Measurements from ENCODE around the gene STK38. TPM values are rescaled to one million over a fixed set of nuclear protein-coding genes. Genes with fewer than 3 reads are reported as not detected.
"Not testable (repeated sequence)": the region's sequence is repeated elsewhere in the genome, so short reads cannot be mapped to it uniquely, and the experiment has no call there.

The STK38 gene
- total RNA-seq, 1 experiment from 2014 or later: 44.7 TPM

GRCh38 chr6:36459501-36459900, 87.8 kb downstream of the STK38 start:
- Histone ChIP-seq H3K36me3 (ENCODE audit: control insufficient read depth, insufficient read depth, low read length) (no peaks in the 10 kb centered on the region), H3K4me1 (ENCODE audit: control insufficient read depth, insufficient read depth, low read length) (no peaks in the 10 kb centered on the region), H3K27ac (ENCODE audit: low read length) (no peak overlapping the region), H3K4me3 (ENCODE audit: low read depth in 2 of 2, low read length in 2 of 2) (no peak overlapping the region), H3K9me3 (ENCODE audit: control insufficient read depth, insufficient read depth, low read depth, low read length) (no peaks in the 10 kb centered on the region), H3K27me3 (ENCODE audit: control insufficient read depth, insufficient read depth, low read length) (no peaks in the 10 kb centered on the region)
- TF ChIP-seq POLR2AphosphoS5 (IDR thresholded peaks at IDR 0.05; ENCODE audit: low read depth, low read length) (no peak), REST (IDR thresholded peaks at IDR 0.05; ENCODE audit: insufficient read depth in 1 of 2, low read depth in 2 of 2, low read length in 1 of 2) (no peak), TCF7L2 (IDR thresholded peaks at IDR 0.05; ENCODE audit: low read depth, low read length) (no peak), SIN3A (IDR thresholded peaks at IDR 0.05; ENCODE audit: borderline replicate concordance, insufficient read depth, low read depth, low read length) (no peak)
- TF ChIP-seq, protein P1, sequence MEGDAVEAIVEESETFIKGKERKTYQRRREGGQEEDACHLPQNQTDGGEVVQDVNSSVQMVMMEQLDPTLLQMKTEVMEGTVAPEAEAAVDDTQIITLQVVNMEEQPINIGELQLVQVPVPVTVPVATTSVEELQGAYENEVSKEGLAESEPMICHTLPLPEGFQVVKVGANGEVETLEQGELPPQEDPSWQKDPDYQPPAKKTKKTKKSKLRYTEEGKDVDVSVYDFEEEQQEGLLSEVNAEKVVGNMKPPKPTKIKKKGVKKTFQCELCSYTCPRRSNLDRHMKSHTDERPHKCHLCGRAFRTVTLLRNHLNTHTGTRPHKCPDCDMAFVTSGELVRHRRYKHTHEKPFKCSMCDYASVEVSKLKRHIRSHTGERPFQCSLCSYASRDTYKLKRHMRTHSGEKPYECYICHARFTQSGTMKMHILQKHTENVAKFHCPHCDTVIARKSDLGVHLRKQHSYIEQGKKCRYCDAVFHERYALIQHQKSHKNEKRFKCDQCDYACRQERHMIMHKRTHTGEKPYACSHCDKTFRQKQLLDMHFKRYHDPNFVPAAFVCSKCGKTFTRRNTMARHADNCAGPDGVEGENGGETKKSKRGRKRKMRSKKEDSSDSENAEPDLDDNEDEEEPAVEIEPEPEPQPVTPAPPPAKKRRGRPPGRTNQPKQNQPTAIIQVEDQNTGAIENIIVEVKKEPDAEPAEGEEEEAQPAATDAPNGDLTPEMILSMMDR (IDR thresholded peaks at IDR 0.05): no peak
- no peak for DNase-seq (ENCODE audit: low read depth, low spot score)
- POLR2A ChIA-PET: no interaction called here
- no TSS peak for BruUV-seq (replicated peaks)
- CTCF ChIA-PET: no interaction called here
- in situ Hi-C loops (cut with HindIII; ENCODE audit: low pct_unique_long_range_greater_than_20kb, low sequenced_read_pairs): no loop called here
- intact Hi-C loops (cut with micrococcal nuclease; ENCODE audit: unreplicated experiment): no loop called here
- no peak for ATAC-seq

DNA sequence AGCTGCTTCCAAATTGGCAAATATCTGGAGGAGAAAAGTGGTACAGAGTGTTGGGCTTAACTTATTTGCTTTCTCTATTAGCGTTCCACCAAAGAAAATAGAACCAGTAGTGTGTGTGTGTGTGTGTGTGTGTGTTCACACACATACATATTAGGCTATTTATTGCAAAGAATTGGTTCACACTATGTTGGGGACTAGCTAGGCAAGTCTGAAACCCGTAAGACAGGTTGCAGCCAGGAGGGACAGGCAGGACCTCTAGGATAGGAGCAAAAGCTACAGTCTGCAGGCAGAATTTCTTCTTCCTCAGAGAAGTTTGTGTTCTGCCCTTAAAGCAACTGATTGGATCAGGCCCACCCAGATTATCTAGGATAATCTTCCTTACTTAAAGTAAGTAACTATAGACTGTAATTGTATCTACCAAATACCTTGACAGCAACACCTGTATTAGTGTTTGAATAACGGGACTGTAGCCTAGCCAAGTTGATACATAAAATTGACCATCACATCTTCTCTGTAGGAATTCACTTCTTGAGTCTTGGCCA, 91.7 kb downstream of the STK38 start:
- ChIA-PET CTCF (no interaction called here), POLR2A (no interaction called here)
- intact Hi-C loops (cut with micrococcal nuclease; ENCODE audit: unreplicated experiment): no loop called here
- Histone ChIP-seq H3K4me3 (ENCODE audit: low read depth in 2 of 2, low read length in 2 of 2) (no peak overlapping the region), H3K4me1 (ENCODE audit: control insufficient read depth, insufficient read depth, low read length) (no peaks in the 10 kb centered on the region), H3K27ac (ENCODE audit: low read length) (no peak overlapping the region), H3K27me3 (ENCODE audit: control insufficient read depth, insufficient read depth, low read length) (no peaks in the 10 kb centered on the region), H3K9me3 (ENCODE audit: control insufficient read depth, insufficient read depth, low read depth, low read length) (no peaks in the 10 kb centered on the region), H3K36me3 (ENCODE audit: control insufficient read depth, insufficient read depth, low read length) (no peaks in the 10 kb centered on the region)
- DNase-seq (ENCODE audit: low read depth, low spot score) (no peak), ATAC-seq (no peak)
- no TSS peak for BruUV-seq (replicated peaks)
- TF ChIP-seq TCF7L2 (IDR thresholded peaks at IDR 0.05; ENCODE audit: low read depth, low read length): no peak
- TF ChIP-seq SIN3A (IDR thresholded peaks at IDR 0.05; ENCODE audit: borderline replicate concordance, insufficient read depth, low read depth, low read length): no peak
- TF ChIP-seq POLR2AphosphoS5 (IDR thresholded peaks at IDR 0.05; ENCODE audit: low read depth, low read length): no peak
- in situ Hi-C loops (cut with HindIII; ENCODE audit: low pct_unique_long_range_greater_than_20kb, low sequenced_read_pairs): no loop called here

- ATAC-seq; H3K27me3 ChIP-seq (ENCODE audit: control insufficient read depth, insufficient read depth, low read length); in situ Hi-C loops (cut with HindIII; ENCODE audit: low pct_unique_long_range_greater_than_20kb, low sequenced_read_pairs); BruUV-seq (replicated peaks); H3K4me3 ChIP-seq (ENCODE audit: low read depth in 2 of 2, low read length in 2 of 2); H3K36me3 ChIP-seq (ENCODE audit: control insufficient read depth, insufficient read depth, low read length); H3K27ac ChIP-seq (ENCODE audit: low read length); H3K9me3 ChIP-seq (ENCODE audit: control insufficient read depth, insufficient read depth, low read depth, low read length); H3K4me1 ChIP-seq (ENCODE audit: control insufficient read depth, insufficient read depth, low read length); intact Hi-C loops (cut with micrococcal nuclease; ENCODE audit: unreplicated experiment); CTCF ChIA-PET; DNase-seq (ENCODE audit: low read depth, low spot score): not testable (repeated sequence)
- POLR2A ChIA-PET: interaction anchor here (0.6 to 0.8 kb wide), 2 partner anchors 293 to 339 kb away, joined by 4 to 5 read pairs; no protein-coding TSS in a partner anchor
Observed at GRCh38 chr6:36452897-36453296, 94.4 kb downstream of the STK38 start.

DNA sequence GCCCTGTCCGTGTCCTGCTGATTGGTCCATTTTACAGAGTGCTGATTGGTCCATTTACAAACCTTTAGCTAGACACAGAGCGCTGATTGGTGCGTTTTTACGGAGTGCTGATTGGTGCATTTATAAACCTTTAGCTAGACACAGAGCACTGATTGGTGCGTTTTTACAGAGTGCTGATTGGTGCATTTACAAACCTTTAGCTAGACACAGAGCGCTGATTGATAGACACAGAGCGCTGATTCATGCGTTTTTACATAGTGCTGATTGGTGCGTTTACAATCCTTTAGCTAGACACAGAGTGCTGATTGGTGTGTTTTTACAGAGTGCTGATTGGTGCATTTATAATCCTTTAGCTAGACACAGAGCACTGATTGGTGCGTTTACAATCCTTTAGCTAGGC, 98.1 kb downstream of the STK38 start:
- H3K27me3 ChIP-seq (ENCODE audit: control insufficient read depth, insufficient read depth, low read length); DNase-seq (ENCODE audit: low read depth, low spot score); H3K4me3 ChIP-seq (ENCODE audit: low read depth in 2 of 2, low read length in 2 of 2); ATAC-seq; H3K9me3 ChIP-seq (ENCODE audit: control insufficient read depth, insufficient read depth, low read depth, low read length); POLR2A ChIA-PET; in situ Hi-C loops (cut with HindIII; ENCODE audit: low pct_unique_long_range_greater_than_20kb, low sequenced_read_pairs); H3K36me3 ChIP-seq (ENCODE audit: control insufficient read depth, insufficient read depth, low read length); intact Hi-C loops (cut with micrococcal nuclease; ENCODE audit: unreplicated experiment); H3K27ac ChIP-seq (ENCODE audit: low read length); CTCF ChIA-PET; BruUV-seq (replicated peaks); H3K4me1 ChIP-seq (ENCODE audit: control insufficient read depth, insufficient read depth, low read length): not testable (repeated sequence)
